ENCODE data around the gene OARD1. TPM values are rescaled to one million over a fixed set of nuclear protein-coding genes. Genes with fewer than 3 reads are reported as not detected.

OARD1 gene
- total RNA-seq, 1 donor from 2014 or later, result 8.5 TPM

- DNase-seq (ENCODE audit: low read depth in 2 of 2), result peak in 1 of 2 donors; percentile 15
Measured at GRCh38 chr6:41074692-41075436, 2.7 kb upstream of the OARD1 start.

GRCh38 chr6:41073968-41074691 lies 2.0 kb upstream of the OARD1 start:
- DNase-seq (ENCODE audit: low read depth in 2 of 2), result peak; percentile 20 to 29

GRCh38 chr6:41073203-41073967 lies 1.2 kb upstream of the OARD1 start:
- peak; percentile 84 to 92 for DNase-seq (ENCODE audit: low read depth in 2 of 2)

- DNase-seq (ENCODE audit: low read depth in 2 of 2), result no peak
Measured at GRCh38 chr6:41072836-41073202, 663 bp upstream of the OARD1 start, which contains the start of gene NFYA. Gene NFYA, plus strand, starts transcription at chr6:41072974. Its CDS starts 6,116 bp downstream, at chr6:41079090.

DNA sequence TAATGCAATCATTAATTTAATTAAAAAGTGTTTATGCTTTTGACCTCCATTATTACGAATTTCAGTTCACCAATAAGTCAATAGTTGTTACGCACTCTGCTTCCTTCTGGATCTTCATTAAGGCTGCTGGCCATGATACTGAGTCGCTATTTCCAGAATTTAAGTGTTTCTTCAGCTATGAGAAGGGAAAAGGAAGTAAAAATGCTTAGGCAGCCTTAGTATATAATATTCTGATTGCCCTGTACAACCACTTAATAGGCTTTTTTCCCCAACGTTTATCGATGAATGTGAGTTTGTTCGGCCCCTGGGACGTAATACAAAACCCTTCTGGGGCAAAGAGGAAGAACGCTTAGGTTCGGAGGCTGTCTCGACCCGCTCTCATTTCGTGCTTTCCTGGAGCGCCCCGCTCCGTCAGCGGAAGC lies 644 bp downstream of the OARD1 start:
- no peak for DNase-seq (ENCODE audit: low read depth in 2 of 2)

DNA sequence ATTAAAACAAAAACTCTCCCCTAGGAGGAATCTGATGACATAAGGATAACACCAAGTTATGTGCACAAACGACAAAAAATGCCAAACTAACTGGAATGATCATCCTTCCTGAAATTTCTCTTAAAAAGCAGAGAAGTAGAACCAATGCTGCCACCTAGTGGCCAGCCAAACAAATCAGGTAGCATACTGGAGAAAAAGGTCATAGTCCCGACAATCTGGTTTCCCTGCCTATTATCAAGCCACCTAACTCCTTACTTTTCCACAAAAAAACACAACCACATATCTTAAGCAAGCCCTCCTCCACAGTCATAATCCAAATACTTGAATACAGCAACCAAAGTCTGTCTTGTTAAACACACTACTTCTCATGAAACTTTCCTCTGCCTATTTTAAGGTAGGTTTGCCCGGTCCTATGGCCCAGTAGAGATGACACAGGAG lies 5.3 kb downstream of the OARD1 start:
- peak; percentile 87 to 90 for DNase-seq (ENCODE audit: low read depth in 2 of 2)

GRCh38 chr6:41065550-41066026 lies 6.6 kb downstream of the OARD1 start:
- DNase-seq (ENCODE audit: low read depth in 2 of 2), result no peak

GRCh38 chr6:41064841-41065240 lies 7.3 kb downstream of the OARD1 start:
- DNase-seq (ENCODE audit: low read depth in 2 of 2), result no peak

DNA sequence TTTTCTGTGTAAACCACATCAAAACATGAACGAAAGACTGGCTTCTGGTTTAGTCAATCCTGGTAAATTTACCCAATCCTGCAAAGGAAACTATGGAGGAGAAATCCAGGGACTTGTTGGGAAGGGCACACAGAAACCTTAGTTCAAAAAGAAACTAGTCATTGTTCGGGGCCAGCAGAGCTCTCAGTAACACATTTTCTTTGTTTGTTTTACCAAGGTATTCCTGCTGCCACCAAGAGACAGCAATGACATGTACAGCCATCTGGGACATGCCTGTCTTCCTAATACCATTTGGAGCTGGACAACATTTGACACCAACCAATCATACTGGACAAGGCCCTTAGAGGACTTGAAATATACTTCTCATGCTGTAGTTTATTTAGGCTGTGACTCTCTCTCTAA lies 8.3 kb downstream of the OARD1 start:
- no peak for DNase-seq (ENCODE audit: low read depth in 2 of 2)

DNA sequence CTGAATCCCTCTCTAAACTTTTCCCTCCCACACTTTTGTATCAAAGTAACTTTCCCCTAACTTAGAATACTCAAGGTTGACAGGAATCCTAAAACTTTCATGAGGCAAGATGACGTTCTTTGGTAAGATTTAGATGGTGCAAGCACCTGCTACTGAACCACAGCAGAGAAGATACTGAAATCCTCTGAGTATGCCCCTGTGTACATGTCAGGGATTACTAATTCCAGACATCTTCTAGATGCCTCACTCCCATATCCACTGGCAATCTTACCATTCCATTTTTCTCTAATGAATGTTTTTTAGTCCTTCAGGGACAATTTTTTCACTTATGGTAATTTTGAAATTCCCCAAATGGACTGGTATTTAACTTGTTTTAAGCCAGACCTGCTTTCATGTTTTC lies 10.1 kb downstream of the OARD1 start:
- no peak for DNase-seq (ENCODE audit: low read depth in 2 of 2)

DNA sequence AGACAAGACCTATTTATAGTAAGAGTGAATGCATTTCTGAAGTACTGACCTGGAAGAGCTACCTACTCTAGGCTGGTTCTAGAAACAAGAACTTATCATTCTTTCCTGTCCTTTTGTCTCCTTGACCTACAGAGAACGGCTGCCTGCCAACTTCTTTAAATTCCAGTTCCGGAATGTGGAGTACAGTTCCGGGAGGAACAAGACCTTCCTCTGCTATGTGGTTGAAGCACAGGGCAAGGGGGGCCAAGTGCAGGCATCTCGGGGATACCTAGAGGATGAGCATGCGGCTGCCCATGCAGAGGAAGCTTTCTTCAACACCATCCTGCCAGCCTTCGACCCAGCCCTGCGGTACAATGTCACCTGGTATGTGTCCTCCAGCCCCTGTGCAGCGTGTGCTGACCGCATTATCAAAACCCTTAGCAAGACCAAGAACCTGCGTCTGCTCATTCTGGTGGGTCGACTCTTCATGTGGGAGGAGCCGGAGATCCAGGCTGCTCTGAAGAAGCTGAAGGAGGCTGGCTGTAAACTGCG lies 10.9 kb downstream of the OARD1 start:
- DNase-seq (ENCODE audit: low read depth in 2 of 2), result peak in 1 of 2 donors; percentile 52

DNA sequence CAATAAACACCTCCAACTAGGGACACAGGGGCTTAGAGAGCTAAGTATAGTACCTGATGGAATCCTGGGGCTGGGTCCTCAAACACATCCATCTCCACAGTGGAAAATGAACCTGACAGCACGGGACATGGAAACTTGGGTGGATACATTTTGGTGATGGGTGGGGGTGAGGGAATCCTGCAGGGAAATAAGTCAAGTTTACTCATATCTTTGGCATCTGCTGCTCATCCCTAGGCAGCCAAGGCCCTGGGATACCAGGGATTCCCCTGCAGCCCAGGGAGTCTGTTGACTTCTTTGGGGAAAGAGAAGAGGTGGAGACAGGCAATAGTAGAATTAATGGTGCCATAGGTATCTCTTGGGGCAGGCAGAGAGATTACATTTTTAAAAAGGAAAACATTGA lies 12.6 kb downstream of the OARD1 start:
- DNase-seq (ENCODE audit: low read depth in 2 of 2), result no peak

DNA sequence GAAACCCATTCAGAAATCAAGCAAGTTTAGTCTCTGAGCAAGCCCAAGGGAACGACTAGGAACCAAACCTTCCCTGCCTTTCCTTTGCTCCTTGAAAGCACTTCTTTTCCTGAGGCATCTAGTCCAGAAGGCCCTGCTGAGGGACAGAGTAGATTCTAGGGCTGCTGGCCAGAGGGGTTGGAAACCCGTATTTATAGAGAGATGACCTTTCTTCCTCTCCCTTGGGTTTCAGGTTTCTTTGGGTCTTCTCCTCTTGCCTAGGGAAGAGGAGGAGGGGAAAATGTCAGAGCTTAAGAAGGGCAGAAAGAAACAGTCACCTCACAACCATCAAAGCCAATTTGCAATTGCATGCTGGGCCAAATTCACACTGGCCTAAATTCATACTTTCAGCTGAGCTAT lies 13.4 kb downstream of the OARD1 start:
- DNase-seq (ENCODE audit: low read depth in 2 of 2), result no peak

- DNase-seq (ENCODE audit: low read depth in 2 of 2), result no peak
Measured at GRCh38 chr6:41056768-41057490, 15.2 kb downstream of the OARD1 start.

- DNase-seq (ENCODE audit: low read depth in 2 of 2), result no peak
Measured at GRCh38 chr6:41055149-41055548, 17.0 kb downstream of the OARD1 start.

DNA sequence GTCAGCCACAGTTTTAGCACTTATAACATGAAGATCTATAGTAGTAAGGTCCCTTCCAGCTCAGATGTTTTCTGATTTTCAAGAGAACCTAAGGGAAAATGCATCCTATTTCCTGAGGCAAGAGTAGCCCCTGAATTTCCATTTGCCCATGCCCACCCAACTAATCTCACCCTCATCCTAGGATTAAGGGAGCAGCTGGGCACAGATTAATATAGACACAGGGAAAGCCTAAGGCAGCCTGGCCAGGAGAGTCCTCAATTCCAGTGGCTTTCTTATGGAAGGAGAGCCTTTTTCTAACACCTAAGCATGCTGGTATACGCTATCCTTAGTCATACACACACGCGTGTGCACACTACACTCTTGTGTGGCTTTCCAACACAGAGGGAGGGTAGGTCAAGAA lies 17.6 kb downstream of the OARD1 start:
- no peak for DNase-seq (ENCODE audit: low read depth in 2 of 2)

DNA sequence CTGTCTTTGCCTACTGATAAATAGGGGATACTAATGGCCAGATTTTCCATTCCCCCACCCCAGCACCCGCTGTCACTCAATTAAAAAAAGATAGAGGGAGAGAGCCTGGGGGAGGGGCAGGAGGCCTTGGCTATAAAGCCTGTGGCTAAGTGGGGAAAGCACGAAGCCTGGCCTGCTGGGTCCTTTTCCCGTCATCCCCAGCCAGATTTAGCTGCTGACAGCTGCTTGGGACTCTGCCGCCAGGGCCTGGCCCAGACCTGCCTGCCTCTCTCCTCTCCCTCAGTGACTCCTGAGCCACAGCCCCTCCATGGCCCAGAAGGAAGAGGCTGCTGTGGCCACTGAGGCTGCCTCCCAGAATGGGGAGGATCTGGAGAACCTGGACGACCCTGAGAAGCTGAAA lies 19.1 kb downstream of the OARD1 start, which contains the start of gene APOBEC2:
TSS of gene APOBEC2 (plus strand) at position 162 of the 400 bp plus-strand sequence. CDS start at position 308, 146 bp downstream.
- no peak for DNase-seq (ENCODE audit: low read depth in 2 of 2)

- DNase-seq (ENCODE audit: low read depth in 2 of 2), result no peak
Measured at GRCh38 chr6:41051873-41052272, 20.3 kb downstream of the OARD1 start.

GRCh38 chr6:41050536-41050935 lies 21.6 kb downstream of the OARD1 start:
- DNase-seq (ENCODE audit: low read depth in 2 of 2), result no peak

GRCh38 chr6:41049955-41050354 lies 22.2 kb downstream of the OARD1 start:
- DNase-seq (ENCODE audit: low read depth in 2 of 2), result no peak

DNA sequence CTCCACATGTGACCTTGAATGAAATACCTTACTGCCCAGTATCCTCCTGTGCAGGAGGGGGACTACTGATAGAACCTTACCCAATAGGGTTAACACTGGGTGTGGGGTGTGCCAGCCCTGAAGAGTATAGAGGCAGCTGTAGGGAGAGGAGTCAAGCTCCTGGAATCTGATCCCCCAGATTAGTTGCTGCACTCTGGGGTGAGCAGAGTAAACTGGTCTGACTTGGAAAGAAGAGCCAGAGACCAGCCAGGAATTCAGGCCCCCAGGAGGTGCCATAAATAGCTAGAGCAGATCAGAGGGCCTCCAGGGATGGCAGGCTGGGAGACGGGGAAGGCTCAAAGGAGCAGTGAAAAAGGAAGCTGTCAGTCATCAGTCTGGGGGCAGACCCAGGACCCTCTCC lies 22.6 kb downstream of the OARD1 start:
- no peak for DNase-seq (ENCODE audit: low read depth in 2 of 2)
